Liver (tissue), 9 donors: ENCODE measurements around the gene LSAMP. TPM values are rescaled to one million over a fixed set of nuclear protein-coding genes. Genes with fewer than 3 reads are reported as not detected.

Experiments used
- DNase-seq: peaks from one replicate; pipeline ENCODE4 v3.0.0-alpha.2; 2017; ENCODE audit warnings: low spot score
- H3K27ac ChIP-seq, 2 donors: one replicate each; pipeline ENCODE4 v1.7.0; 2013; ENCODE audit warnings: inconsistent platforms in 2 of 2, low read length in 2 of 2, control low read depth in 1 of 2, low read depth in 1 of 2, mild to moderate bottlenecking in 1 of 2
- H3K27me3 ChIP-seq, 4 donors: one replicate each; pipeline versions ENCODE4 v1.6.1 to v1.7.0; 2013; ENCODE audit warnings: low read length in 3 of 4, inconsistent platforms in 1 of 4, mild to moderate bottlenecking in 1 of 4, moderate library complexity in 1 of 4; ENCODE audit not compliant: control insufficient read depth in 4 of 4, insufficient read depth in 4 of 4
- H3K36me3 ChIP-seq, 4 donors: one replicate each; pipeline versions ENCODE4 v1.6.1 to v1.7.0; 2013; ENCODE audit warnings: low read length in 3 of 4, mild to moderate bottlenecking in 3 of 4, low read depth in 1 of 4, moderate library complexity in 1 of 4; ENCODE audit not compliant: control insufficient read depth in 4 of 4, insufficient read depth in 3 of 4
- H3K4me1 ChIP-seq, 4 donors: one replicate each; pipeline versions ENCODE4 v1.6.1 to v1.7.0; 2013; ENCODE audit warnings: low read length in 3 of 4, mild to moderate bottlenecking in 3 of 4, moderate library complexity in 1 of 4; ENCODE audit not compliant: control insufficient read depth in 4 of 4, insufficient read depth in 4 of 4
- H3K4me3 ChIP-seq, 3 donors: one replicate each; pipeline versions ENCODE4 v1.6.1 to v1.7.0; 2013; ENCODE audit warnings: low read length in 3 of 3, control low read depth in 1 of 3, low read depth in 1 of 3, mild to moderate bottlenecking in 1 of 3
- H3K9ac ChIP-seq, 2 donors: one replicate each; pipeline ENCODE4 v1.7.0; 2013; ENCODE audit warnings: low read length in 2 of 2, mild to moderate bottlenecking in 2 of 2, moderate library complexity in 2 of 2, control low read depth in 1 of 2, low read depth in 1 of 2
- H3K9me3 ChIP-seq, 4 donors: one replicate each; pipeline versions ENCODE4 v1.6.1 to v1.7.0; 2013; ENCODE audit warnings: low read length in 3 of 4; ENCODE audit not compliant: control insufficient read depth in 4 of 4
- EGR1 ChIP-seq, 2 donors: IDR thresholded peaks; 2 replicates each; pipeline ENCODE4 v1.6.1; 2016 to 2018; ENCODE audit warnings: antibody characterized with exemption in 2 of 2, low read depth in 2 of 2
- FOXA1 ChIP-seq: IDR thresholded peaks from 2 replicates; pipeline ENCODE4 v1.6.1; 2016; ENCODE audit warnings: antibody characterized with exemption
- FOXA2 ChIP-seq: IDR thresholded peaks from 2 replicates; pipeline ENCODE4 v1.6.1; 2016; ENCODE audit warnings: antibody characterized with exemption
- GABPA ChIP-seq, 2 donors: IDR thresholded peaks in 1 of 2; conservative IDR thresholded peaks in 1 of 2; 2 replicates each; pipeline ENCODE4 v1.6.1; 2016; ENCODE audit warnings: antibody characterized with exemption in 2 of 2, mild to moderate bottlenecking in 1 of 2, moderate library complexity in 1 of 2
- HNF4A ChIP-seq, 2 donors: conservative IDR thresholded peaks; 2 replicates each; pipeline ENCODE4 v1.6.1; 2016; ENCODE audit warnings: antibody characterized with exemption in 2 of 2, mild to moderate bottlenecking in 2 of 2
- HNF4G ChIP-seq: IDR thresholded peaks from 2 replicates; pipeline ENCODE4 v1.6.1; 2016; ENCODE audit warnings: antibody characterized with exemption
- JUND ChIP-seq, 2 donors: IDR thresholded peaks; 2 replicates each; pipeline ENCODE4 v1.6.1; 2016; ENCODE audit warnings: antibody characterized with exemption in 2 of 2
- NR2F2 ChIP-seq: IDR thresholded peaks from 2 replicates; pipeline ENCODE4 v1.6.1; 2016; ENCODE audit warnings: antibody characterized with exemption
- RAD21 ChIP-seq, 2 donors: IDR thresholded peaks; 2 replicates each; pipeline ENCODE4 v1.6.1; 2016; ENCODE audit warnings: antibody characterized with exemption in 2 of 2, mild to moderate bottlenecking in 2 of 2
- RXRA ChIP-seq, 2 donors: IDR thresholded peaks; 2 replicates each; pipeline ENCODE4 v1.6.1; 2017 to 2018; ENCODE audit warnings: antibody characterized with exemption in 2 of 2, mild to moderate bottlenecking in 1 of 2
- SP1 ChIP-seq: IDR thresholded peaks from 2 replicates; pipeline ENCODE4 v1.6.1; 2018; ENCODE audit warnings: antibody characterized with exemption, mild to moderate bottlenecking
- TAF1 ChIP-seq: conservative IDR thresholded peaks from 2 replicates; pipeline ENCODE4 v1.6.1; 2016; ENCODE audit warnings: antibody characterized with exemption, mild to moderate bottlenecking
- YY1 ChIP-seq: IDR thresholded peaks from 2 replicates; pipeline ENCODE4 v1.6.1; 2016; ENCODE audit warnings: antibody characterized with exemption, mild to moderate bottlenecking
- WGBS: extraction: QIAGEN DNeasy Blood & Tissue Kit; methylation state at CpG from one replicate; pipeline ENCODE4 v1.1.7; 2013; 5-methylcytosine and 5-hydroxymethylcytosine counted together
- polyA plus RNA-seq, 2 donors: library from polyadenylated mRNA; stranded (reverse) in 1 of 2; unstranded in 1 of 2; fragments of 200-250 nt in 1 of 2; fragments of >200 nt in 1 of 2; fragmentation: Nextera tagmentation in 1 of 2; extraction: Ambion mirVana in 1 of 2; gene quantifications; one replicate each; pipeline versions ENCODE4 v1.2.1 to v1.2.3, GENCODE V29; 2013 to 2015
- total RNA-seq, 2 donors: library from RNA; depleted of rRNA; stranded (reverse); fragments of >200 nt; gene quantifications; one replicate each; pipeline ENCODE4 v1.2.3, GENCODE V29; 2014
- TF ChIP-seq, protein P1 (sequence below): IDR thresholded peaks from 2 replicates; pipeline ENCODE4 v1.6.1; 2016; ENCODE audit warnings: antibody characterized with exemption
- TF ChIP-seq, protein P2 (sequence below): IDR thresholded peaks from 2 replicates; pipeline ENCODE4 v1.6.1; 2016; ENCODE audit warnings: antibody characterized with exemption
- TF ChIP-seq, protein P3 (sequence below): IDR thresholded peaks from 2 replicates; pipeline ENCODE4 v1.6.1; 2016; ENCODE audit warnings: antibody characterized with exemption, mild to moderate bottlenecking
- TF ChIP-seq, protein P4 (sequence below): fragments of 150-350 bp; IDR thresholded peaks from 2 replicates; pipeline ENCODE4 v1.5.1; 2017; ENCODE audit warnings: improper control_type of control experiment, low read depth, low read length; ENCODE audit not compliant: missing input control
- TF ChIP-seq, protein P5 (sequence below): IDR thresholded peaks from 2 replicates; pipeline ENCODE4 v1.6.1; 2016; ENCODE audit warnings: antibody characterized with exemption
- donor health status: healthy.
- donor health status: healthy.
- donor health status: healthy.
- donor health status: healthy.
- donor health status: healthy.

LSAMP gene
- total and polyA plus RNA-seq, 4 donors: 0.01 to 0.17 (median 0.06) TPM

DNA sequence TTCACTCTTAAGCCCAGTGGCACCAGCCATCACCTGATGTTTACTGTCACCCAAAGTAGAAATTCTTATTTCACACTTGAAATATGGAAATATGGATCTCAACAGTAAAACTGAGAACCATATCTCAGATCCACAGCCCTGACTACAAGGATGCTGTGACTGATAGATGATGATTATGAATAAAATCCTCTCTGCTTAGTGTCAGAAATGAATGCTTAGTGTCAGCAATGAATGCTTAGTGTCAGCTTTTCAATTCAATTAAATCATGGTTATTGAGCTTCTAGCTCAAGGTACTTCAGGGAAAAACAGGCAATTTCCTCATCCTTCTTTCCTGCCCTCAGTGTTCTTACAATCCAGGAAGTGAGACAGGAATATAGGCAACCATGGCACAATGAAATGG is 392.3 kb downstream of the LSAMP start:
- Histone ChIP-seq H3K9me3 (no peaks in the 10 kb centered on the region), H3K9ac (no peak overlapping the region), H3K4me1 (no peaks in the 10 kb centered on the region), H3K27ac (no peak overlapping the region), H3K36me3 (no peaks in the 10 kb centered on the region), H3K4me3 (no peak overlapping the region), H3K27me3 (no peaks in the 10 kb centered on the region)
- TF ChIP-seq HNF4A (conservative IDR thresholded peaks at IDR 0.05) (no peak), TAF1 (no peak), RXRA (IDR thresholded peaks at IDR 0.05) (no peak), JUND (IDR thresholded peaks at IDR 0.05) (no peak), FOXA2 (no peak), YY1 (no peak), RAD21 (IDR thresholded peaks at IDR 0.05) (no peak)
- TF ChIP-seq, protein P1, sequence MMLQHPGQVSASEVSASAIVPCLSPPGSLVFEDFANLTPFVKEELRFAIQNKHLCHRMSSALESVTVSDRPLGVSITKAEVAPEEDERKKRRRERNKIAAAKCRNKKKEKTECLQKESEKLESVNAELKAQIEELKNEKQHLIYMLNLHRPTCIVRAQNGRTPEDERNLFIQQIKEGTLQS: no peak
- TF ChIP-seq, protein P2, sequence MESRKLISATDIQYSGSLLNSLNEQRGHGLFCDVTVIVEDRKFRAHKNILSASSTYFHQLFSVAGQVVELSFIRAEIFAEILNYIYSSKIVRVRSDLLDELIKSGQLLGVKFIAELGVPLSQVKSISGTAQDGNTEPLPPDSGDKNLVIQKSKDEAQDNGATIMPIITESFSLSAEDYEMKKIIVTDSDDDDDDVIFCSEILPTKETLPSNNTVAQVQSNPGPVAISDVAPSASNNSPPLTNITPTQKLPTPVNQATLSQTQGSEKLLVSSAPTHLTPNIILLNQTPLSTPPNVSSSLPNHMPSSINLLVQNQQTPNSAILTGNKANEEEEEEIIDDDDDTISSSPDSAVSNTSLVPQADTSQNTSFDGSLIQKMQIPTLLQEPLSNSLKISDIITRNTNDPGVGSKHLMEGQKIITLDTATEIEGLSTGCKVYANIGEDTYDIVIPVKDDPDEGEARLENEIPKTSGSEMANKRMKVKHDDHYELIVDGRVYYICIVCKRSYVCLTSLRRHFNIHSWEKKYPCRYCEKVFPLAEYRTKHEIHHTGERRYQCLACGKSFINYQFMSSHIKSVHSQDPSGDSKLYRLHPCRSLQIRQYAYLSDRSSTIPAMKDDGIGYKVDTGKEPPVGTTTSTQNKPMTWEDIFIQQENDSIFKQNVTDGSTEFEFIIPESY: no peak
- TF ChIP-seq, protein P3, sequence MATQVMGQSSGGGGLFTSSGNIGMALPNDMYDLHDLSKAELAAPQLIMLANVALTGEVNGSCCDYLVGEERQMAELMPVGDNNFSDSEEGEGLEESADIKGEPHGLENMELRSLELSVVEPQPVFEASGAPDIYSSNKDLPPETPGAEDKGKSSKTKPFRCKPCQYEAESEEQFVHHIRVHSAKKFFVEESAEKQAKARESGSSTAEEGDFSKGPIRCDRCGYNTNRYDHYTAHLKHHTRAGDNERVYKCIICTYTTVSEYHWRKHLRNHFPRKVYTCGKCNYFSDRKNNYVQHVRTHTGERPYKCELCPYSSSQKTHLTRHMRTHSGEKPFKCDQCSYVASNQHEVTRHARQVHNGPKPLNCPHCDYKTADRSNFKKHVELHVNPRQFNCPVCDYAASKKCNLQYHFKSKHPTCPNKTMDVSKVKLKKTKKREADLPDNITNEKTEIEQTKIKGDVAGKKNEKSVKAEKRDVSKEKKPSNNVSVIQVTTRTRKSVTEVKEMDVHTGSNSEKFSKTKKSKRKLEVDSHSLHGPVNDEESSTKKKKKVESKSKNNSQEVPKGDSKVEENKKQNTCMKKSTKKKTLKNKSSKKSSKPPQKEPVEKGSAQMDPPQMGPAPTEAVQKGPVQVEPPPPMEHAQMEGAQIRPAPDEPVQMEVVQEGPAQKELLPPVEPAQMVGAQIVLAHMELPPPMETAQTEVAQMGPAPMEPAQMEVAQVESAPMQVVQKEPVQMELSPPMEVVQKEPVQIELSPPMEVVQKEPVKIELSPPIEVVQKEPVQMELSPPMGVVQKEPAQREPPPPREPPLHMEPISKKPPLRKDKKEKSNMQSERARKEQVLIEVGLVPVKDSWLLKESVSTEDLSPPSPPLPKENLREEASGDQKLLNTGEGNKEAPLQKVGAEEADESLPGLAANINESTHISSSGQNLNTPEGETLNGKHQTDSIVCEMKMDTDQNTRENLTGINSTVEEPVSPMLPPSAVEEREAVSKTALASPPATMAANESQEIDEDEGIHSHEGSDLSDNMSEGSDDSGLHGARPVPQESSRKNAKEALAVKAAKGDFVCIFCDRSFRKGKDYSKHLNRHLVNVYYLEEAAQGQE: no peak
- TF ChIP-seq, protein P4, sequence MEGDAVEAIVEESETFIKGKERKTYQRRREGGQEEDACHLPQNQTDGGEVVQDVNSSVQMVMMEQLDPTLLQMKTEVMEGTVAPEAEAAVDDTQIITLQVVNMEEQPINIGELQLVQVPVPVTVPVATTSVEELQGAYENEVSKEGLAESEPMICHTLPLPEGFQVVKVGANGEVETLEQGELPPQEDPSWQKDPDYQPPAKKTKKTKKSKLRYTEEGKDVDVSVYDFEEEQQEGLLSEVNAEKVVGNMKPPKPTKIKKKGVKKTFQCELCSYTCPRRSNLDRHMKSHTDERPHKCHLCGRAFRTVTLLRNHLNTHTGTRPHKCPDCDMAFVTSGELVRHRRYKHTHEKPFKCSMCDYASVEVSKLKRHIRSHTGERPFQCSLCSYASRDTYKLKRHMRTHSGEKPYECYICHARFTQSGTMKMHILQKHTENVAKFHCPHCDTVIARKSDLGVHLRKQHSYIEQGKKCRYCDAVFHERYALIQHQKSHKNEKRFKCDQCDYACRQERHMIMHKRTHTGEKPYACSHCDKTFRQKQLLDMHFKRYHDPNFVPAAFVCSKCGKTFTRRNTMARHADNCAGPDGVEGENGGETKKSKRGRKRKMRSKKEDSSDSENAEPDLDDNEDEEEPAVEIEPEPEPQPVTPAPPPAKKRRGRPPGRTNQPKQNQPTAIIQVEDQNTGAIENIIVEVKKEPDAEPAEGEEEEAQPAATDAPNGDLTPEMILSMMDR: no peak
- TF ChIP-seq, protein P5, sequence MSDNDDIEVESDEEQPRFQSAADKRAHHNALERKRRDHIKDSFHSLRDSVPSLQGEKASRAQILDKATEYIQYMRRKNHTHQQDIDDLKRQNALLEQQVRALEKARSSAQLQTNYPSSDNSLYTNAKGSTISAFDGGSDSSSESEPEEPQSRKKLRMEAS: no peak
- no peak for DNase-seq

DNA sequence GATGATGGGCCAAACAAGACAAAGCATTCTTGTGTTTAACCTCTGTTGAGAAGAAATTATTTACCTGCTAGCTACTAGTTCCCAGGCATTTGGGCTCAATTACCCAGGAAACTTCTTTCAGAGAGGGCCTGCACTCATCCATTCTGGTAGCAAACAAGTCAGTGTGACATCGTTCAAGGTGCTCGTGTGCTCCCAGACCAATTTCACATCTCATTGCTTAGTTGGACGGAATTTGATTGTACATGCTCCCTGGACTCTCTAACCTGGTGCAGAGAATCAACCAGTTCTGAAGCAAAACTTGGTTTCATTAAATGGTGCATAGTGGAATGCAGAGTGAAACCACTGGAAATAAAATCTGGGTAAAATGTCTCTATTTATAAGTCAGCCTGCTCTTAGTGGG is 392.7 kb downstream of the LSAMP start:
- Histone ChIP-seq H3K27me3 (no peaks in the 10 kb centered on the region), H3K27ac (no peak overlapping the region), H3K4me1 (no peaks in the 10 kb centered on the region), H3K9ac (no peak overlapping the region), H3K9me3 (no peaks in the 10 kb centered on the region), H3K36me3 (no peaks in the 10 kb centered on the region), H3K4me3 (no peak overlapping the region)
- WGBS: 72% methylated on average over 3 of the region's 3 CpGs
- DNase-seq: no peak
- TF ChIP-seq TAF1: no peak
- no peak for TF ChIP-seq GABPA (IDR thresholded peaks at IDR 0.05 in 1 of 2, conservative IDR thresholded peaks at IDR 0.05 in 1 of 2)
- no peak for TF ChIP-seq FOXA2
- no peak for TF ChIP-seq HNF4G
- TF ChIP-seq JUND (IDR thresholded peaks at IDR 0.05): no peak
- TF ChIP-seq RXRA (IDR thresholded peaks at IDR 0.05): no peak
- TF ChIP-seq SP1: no peak
- TF ChIP-seq, protein P5: no peak
- no peak for TF ChIP-seq YY1
- TF ChIP-seq, protein P1: no peak
- TF ChIP-seq, protein P2: no peak
- no peak for TF ChIP-seq EGR1 (IDR thresholded peaks at IDR 0.05; ENCODE audit: low read depth in 2 of 2)
- TF ChIP-seq FOXA1: no peak
- TF ChIP-seq HNF4A (conservative IDR thresholded peaks at IDR 0.05): no peak
- TF ChIP-seq RAD21 (IDR thresholded peaks at IDR 0.05): no peak
- TF ChIP-seq NR2F2: no peak
- TF ChIP-seq, protein P4: no peak
